Adipose tissue (tissue), 3 donors: ENCODE data around the gene HECTD4. TPM values are rescaled to one million over a fixed set of nuclear protein-coding genes. Genes with fewer than 3 reads are reported as not detected.
"Not testable (repeated sequence)": the region's sequence is repeated elsewhere in the genome, so short reads cannot be mapped to it uniquely, and the experiment has no call there.

ENCODE experiments used
- H3K27ac ChIP-seq: one replicate; pipeline ENCODE4 v1.5.1; 2013; ENCODE audit warnings: low read depth, low read length
- WGBS, 3 donors: extraction: QIAGEN DNeasy Blood & Tissue Kit; methylation state at CpG; one replicate each; pipeline ENCODE4 v1.1.7; 2013; 5-methylcytosine and 5-hydroxymethylcytosine counted together
- polyA plus RNA-seq, 3 donors: library from polyadenylated mRNA; stranded (reverse); fragments of 200-250 nt; gene quantifications; one replicate each; pipeline ENCODE4 v1.2.3, GENCODE V29; 2013
- donor health status: healthy with polysubstance abuse.
- donor health status: Bipolar disorder and iron deficiency.
- donor health status: healthy.

The HECTD4 gene
- polyA plus RNA-seq, 3 donors = 4.0 to 16.6 (median 10.1) TPM

DNA sequence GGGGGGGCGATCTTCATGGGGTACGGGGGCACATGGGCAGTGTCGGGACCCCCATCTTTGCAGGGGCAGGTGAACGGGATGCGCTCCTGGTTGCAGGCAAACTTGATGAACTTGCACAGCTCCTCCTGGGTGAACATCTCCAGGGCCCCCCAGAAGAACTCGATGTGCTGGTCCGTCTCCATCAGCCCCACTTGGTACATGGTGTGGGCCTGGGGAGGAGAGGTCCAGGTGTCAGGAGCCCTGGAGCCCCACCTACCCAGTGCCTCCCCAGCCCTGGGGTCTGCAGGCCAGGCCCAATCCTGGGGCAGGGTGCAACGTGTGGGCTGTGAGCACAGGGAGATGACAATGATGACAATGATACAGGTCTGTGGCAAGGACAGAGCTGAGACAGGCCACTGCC, 219.2 kb downstream of the HECTD4 start:
- WGBS, 3 donors = 93 to 96% (median 96%) methylated on average over 8 of the region's 8 CpGs
- no peak overlapping the region for H3K27ac ChIP-seq

GRCh38 chr12:112162241-112162790, 219.9 kb downstream of the HECTD4 start:
- H3K27ac ChIP-seq = no peak overlapping the region
- 95 to 97% (median 96%) methylated on average over 12 of the region's 12 CpGs for WGBS, 3 donors

GRCh38 chr12:112161711-112162110, 220.5 kb downstream of the HECTD4 start:
- H3K27ac ChIP-seq = no peak overlapping the region
- WGBS, 3 donors = 86 to 92% (median 92%) methylated on average over 9 of the region's 9 CpGs

DNA sequence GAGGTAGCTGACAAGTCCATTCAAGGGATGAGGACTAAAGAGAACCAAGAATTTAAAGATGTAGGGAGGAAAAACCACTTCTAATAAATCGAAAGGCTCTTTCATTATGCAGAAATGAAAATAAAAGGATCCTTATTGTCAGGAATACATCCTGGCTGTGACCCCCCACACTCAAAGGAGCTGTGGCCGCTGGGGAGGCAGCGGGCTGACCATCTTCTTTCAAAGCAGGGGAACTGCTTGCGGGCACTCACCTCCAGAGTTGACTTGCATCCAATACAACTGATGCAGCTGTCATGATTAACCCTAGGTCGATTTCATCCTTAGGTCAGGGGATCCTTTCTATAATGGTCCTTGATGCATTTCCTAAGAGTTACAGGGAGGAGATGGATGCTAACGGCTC, 221.6 kb downstream of the HECTD4 start:
- H3K27ac ChIP-seq = no peak overlapping the region
- 87 to 99% (median 97%) methylated on average over 6 of the region's 6 CpGs for WGBS, 3 donors

GRCh38 chr12:112159146-112159541, 223.1 kb downstream of the HECTD4 start:
- 98 to 99% (median 99%) methylated on average over 6 of the region's 6 CpGs for WGBS, 3 donors
- no peak overlapping the region for H3K27ac ChIP-seq

GRCh38 chr12:112158461-112159145, 223.6 kb downstream of the HECTD4 start:
- not testable (repeated sequence) for H3K27ac ChIP-seq
- 92 to 95% (median 94%) methylated on average over 11 of the region's 11 CpGs for WGBS, 3 donors

DNA sequence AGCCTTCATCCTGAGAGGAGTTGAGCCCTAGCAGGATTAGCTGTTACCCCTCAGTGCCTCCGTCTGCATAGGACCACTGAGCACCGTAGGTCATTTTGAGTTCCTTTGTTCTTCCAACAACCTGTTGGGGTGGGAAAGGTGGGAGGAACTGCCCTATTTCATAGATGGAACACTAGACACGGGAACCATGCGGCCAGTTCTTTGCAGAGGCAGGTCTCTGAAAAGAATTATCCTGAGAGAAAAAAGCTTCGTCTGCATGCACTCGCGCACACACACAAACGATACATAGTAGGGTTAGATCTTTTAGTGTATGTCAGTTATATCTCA, 228.4 kb downstream of the HECTD4 start:
- WGBS, 3 donors = 93 to 95% (median 94%) methylated on average over 8 of the region's 8 CpGs
- H3K27ac ChIP-seq = no peak overlapping the region

- WGBS, 3 donors = 86 to 88% (median 87%) methylated on average over 11 of the region's 11 CpGs
Observed at GRCh38 chr12:112153181-112153892, 228.9 kb downstream of the HECTD4 start.

GRCh38 chr12:112151766-112152541, 230.3 kb downstream of the HECTD4 start:
- WGBS, 3 donors = 92 to 96% (median 93%) methylated on average over 11 of the region's 11 CpGs
- H3K27ac ChIP-seq = no peak overlapping the region

More at GRCh38 chr12:112153181-112153892, 228.9 kb downstream of the HECTD4 start:
- H3K27ac ChIP-seq = no peak overlapping the region

- 69 to 96% (median 88%) methylated on average over 5 of the region's 5 CpGs for WGBS, 3 donors
- H3K27ac ChIP-seq = no peak overlapping the region
Observed at GRCh38 chr12:112149596-112149995, 232.6 kb downstream of the HECTD4 start.

- whole genome bisulfite sequencing, 3 donors = 78 to 84% (median 78%) methylated on average over 3 of the region's 3 CpGs
- H3K27ac ChIP-seq = no peak overlapping the region
Observed at GRCh38 chr12:112148031-112148513, 234.2 kb downstream of the HECTD4 start.

DNA sequence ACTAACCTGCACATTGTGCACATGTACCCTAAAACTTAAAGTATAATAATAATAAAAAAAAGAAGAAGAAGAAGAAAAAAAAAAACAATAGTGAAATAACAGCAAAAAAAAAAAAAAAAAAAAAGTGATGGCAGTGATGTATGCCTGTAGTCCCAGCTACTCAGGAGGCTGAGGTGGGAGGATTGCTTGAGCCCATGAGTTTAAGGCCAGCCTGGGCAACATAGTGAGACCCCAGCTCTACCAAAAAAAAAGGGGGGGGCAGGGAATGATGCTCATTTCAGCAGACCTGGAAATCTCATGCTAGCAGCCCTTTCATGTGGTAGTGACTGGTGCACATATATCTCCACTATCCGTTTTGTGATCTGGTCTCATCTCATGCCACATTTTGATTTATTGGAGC, 236.1 kb downstream of the HECTD4 start:
- 86 to 89% (median 86%) methylated on average over 1 of the region's 1 CpG for WGBS, 3 donors
- H3K27ac ChIP-seq = no peak overlapping the region

GRCh38 chr12:112140728-112141127, 241.5 kb downstream of the HECTD4 start:
- no peak overlapping the region for H3K27ac ChIP-seq
- WGBS, 3 donors = 58 to 95% (median 66%) methylated on average over 5 of the region's 5 CpGs

- WGBS, 3 donors = 84 to 92% (median 87%) methylated on average over 3 of the region's 3 CpGs
- H3K27ac ChIP-seq = no peak overlapping the region
Observed at GRCh38 chr12:112134731-112135130, 247.5 kb downstream of the HECTD4 start.

DNA sequence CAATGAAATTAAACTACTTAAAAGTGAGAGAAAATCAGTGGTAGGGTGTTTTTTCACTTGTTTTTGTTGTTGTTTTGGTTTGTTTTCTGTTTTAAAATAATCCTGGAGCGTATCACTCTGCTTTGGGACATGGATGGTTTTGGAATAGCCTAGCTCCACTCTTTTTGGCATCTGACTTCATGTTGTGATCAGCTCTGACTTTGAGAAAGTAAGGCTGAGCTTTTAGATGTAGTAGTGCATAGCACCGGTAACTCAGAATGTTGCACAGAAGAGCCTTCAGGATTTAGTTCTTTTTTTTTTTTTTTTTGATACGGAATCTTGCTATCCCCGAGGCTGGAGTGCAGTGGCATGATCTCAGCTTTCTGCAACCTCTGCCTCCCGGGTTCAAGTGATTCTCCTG, 248.8 kb downstream of the HECTD4 start:
- 92 to 99% (median 94%) methylated on average over 5 of the region's 5 CpGs for WGBS, 3 donors
- H3K27ac ChIP-seq = no peak overlapping the region

DNA sequence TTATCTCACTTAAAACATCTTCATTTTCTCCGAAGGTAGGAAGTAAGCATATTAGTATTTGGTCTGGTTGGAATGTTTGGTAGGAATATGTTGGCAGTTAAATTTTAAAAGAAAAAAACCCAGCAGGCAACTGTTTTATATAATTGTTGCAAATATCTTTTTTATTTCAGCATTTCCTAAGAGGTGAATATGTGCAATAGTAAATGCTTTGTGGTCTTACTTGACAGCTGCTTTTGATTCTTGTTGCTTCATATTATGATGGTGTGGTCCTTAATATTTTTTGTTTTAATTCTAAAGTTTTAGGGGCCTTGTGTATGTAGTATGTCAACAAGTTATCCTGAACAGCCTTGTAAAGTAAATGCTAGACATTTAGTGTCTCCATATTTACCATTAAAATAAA, 250.5 kb downstream of the HECTD4 start:
- WGBS, 3 donors = 68 to 74% (median 69%) methylated on average over 1 of the region's 1 CpG
- H3K27ac ChIP-seq = no peak overlapping the region

GRCh38 chr12:112130441-112130998, 251.7 kb downstream of the HECTD4 start:
- H3K27ac ChIP-seq = no peak overlapping the region
- WGBS, 3 donors = 16 to 46% (median 19%) methylated on average over 2 of the region's 2 CpGs

DNA sequence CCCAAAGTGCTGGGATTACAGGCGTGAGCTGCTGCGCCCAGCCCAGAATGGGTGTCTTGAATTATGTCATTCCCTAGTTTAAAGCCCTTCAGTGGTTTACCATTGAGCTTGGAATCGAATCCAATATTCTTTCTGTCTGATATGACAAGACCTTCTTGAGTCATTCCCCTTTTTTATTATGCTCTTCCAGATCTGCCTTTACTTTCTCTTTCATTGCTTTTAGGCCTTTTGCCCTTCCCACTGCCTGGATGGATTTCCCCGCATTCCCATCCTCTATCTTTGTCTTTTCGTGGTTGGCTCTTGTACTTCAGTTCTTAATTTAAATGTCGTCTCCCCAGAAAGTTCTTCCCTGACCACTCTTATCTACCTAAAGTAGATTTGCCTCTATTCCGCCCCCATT, 255.3 kb downstream of the HECTD4 start:
- no peak overlapping the region for H3K27ac ChIP-seq
- WGBS, 3 donors = 76 to 84% (median 79%) methylated on average over 7 of the region's 7 CpGs
